Hepatocyte (in vitro differentiated cells): ENCODE results near the gene SFRP2. TPM values are rescaled to one million over a fixed set of nuclear protein-coding genes. Genes with fewer than 3 reads are reported as not detected.

ENCODE experiments used
- DNase-seq: peaks from one replicate; pipeline ENCODE4 v3.0.0-alpha.2; 2016; ENCODE audit warnings: low spot score
- H2AFZ ChIP-seq: fragments of 200-600 bp; sonication (generic); 2 replicates; pipeline ENCODE4 v1.6.0; 2016; ENCODE audit warnings: antibody characterized with exemption, mild to moderate bottlenecking
- H3K27ac ChIP-seq: fragments of 200-600 bp; sonication (generic); 2 replicates; pipeline ENCODE4 v1.5.1; 2016; ENCODE audit warnings: mild to moderate bottlenecking
- H3K27me3 ChIP-seq: fragments of 200-600 bp; sonication (generic); 2 replicates; pipeline ENCODE4 v1.6.1; 2016
- H3K36me3 ChIP-seq: fragments of 200-600 bp; sonication (generic); replicated peaks from 2 replicates; pipeline ENCODE4 v1.5.1; 2016; ENCODE audit warnings: low read depth; ENCODE audit not compliant: insufficient read depth
- H3K4me1 ChIP-seq: fragments of 200-600 bp; sonication (generic); 2 replicates; pipeline ENCODE4 v1.5.1; 2016; ENCODE audit warnings: mild to moderate bottlenecking, moderate library complexity; ENCODE audit not compliant: insufficient read depth
- H3K4me2 ChIP-seq: fragments of 200-600 bp; sonication (generic); 2 replicates; pipeline ENCODE4 v1.6.0; 2016
- H3K4me3 ChIP-seq: fragments of 200-600 bp; sonication (generic); 2 replicates; pipeline ENCODE4 v1.5.1; 2016; ENCODE audit warnings: mild to moderate bottlenecking
- H3K79me2 ChIP-seq: fragments of 200-600 bp; sonication (generic); 2 replicates; pipeline ENCODE4 v1.6.0; 2017; ENCODE audit warnings: mild to moderate bottlenecking
- H3K9me2 ChIP-seq: fragments of 200-600 bp; sonication (generic); replicated peaks from 2 replicates; pipeline ENCODE4 v1.6.0; 2017; ENCODE audit warnings: mild to moderate bottlenecking; ENCODE audit not compliant: insufficient read depth
- H3K9me3 ChIP-seq: fragments of 200-600 bp; sonication (generic); 2 replicates; pipeline ENCODE4 v1.5.1; 2016; ENCODE audit warnings: low read depth, mild to moderate bottlenecking
- H4K20me1 ChIP-seq: fragments of 200-600 bp; sonication (generic); 2 replicates; pipeline ENCODE4 v1.6.0; 2016; ENCODE audit warnings: mild to moderate bottlenecking; ENCODE audit not compliant: insufficient read depth, poor library complexity, severe bottlenecking
- EZH2 ChIP-seq: fragments of 200-600 bp; sonication (generic); IDR thresholded peaks from 2 replicates; pipeline ENCODE4 v1.6.1; 2016; ENCODE audit warnings: antibody characterized with exemption, mild to moderate bottlenecking, borderline replicate concordance
- EZH2phosphoT487 ChIP-seq: fragments of 200-600 bp; sonication (generic); IDR thresholded peaks from one replicate; pipeline ENCODE4 v1.6.1; 2018; ENCODE audit warnings: antibody characterized with exemption, mild to moderate bottlenecking, low read depth, moderate library complexity; ENCODE audit not compliant: unreplicated experiment, severe bottlenecking
- WGBS: methylation state at CpG from one replicate; pipeline ENCODE4 v1.1.6; 2016; ENCODE audit warnings: low lambda C conversion rate; ENCODE audit errors: missing lambda C conversion rate; 5-methylcytosine and 5-hydroxymethylcytosine counted together
- polyA plus RNA-seq: library from polyadenylated mRNA; unstranded; fragments of >200 nt; fragmentation: Nextera tagmentation; extraction: Ambion mirVana; gene quantifications from 2 replicates; pipeline ENCODE4 v1.2.1, GENCODE V29; 2016
- total RNA-seq: library from RNA; depleted of rRNA; stranded (reverse); fragments of >200 nt; gene quantifications from 2 replicates; pipeline ENCODE4 v1.2.3, GENCODE V29; 2014
- TF ChIP-seq, protein P1 (sequence below): fragments of 200-600 bp; sonication (generic); IDR thresholded peaks from 2 replicates; pipeline ENCODE4 v1.5.1; 2016; ENCODE audit warnings: antibody characterized with exemption, mild to moderate bottlenecking; ENCODE audit not compliant: poor library complexity

Gene SFRP2
- total and polyA plus RNA-seq, 2 experiments from 2014 or later = 15.0 to 42.8 TPM

GRCh38 chr4:153787061-153787560 is 1.8 kb downstream of the SFRP2 start:
- Histone ChIP-seq H3K27me3 (peaks cover 62% of the 10 kb centered on the region), H3K4me3 (no peak overlapping the region), H4K20me1 (no peaks in the 10 kb centered on the region)

DNA sequence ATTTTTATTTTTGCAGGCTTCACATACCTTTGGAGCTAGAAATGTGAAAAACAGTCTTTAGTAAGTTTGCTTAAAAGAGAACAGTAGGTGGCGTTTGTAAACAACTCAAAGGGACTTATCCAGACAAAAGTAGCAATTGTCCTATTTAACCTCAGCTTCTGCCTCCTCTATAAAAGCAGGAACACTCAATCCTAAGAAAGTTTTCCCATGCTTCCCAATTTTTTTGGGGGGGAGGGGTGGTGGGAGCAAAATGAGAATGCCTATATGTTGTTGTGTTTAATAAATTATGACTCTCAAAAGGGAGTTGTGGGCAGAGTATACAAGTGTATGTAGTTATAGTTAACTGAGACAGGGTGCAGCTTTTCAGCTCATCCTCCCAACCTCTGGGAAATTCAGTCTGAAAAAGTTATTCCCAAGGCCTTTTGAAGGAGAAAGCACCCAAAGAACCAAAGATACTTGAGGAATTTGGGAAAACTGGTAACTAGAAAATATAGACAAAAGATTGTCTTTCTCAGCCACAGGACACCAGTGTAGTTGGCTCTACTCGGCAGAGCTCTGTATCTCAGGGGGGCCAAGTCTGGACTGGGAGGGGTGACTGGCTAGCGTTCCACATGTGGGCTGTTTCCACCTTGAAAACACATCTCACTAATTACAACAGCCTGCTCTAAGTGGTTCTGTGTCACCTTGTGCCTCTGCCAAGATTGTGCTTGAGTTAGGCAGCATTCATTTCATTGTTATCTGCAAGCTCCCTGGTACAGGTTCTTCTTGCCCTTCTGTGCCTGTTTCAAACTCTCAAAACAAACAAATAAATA is 2.8 kb downstream of the SFRP2 start:
- no peaks in the 10 kb centered on the region for H3K9me3 ChIP-seq
- H3K4me1 ChIP-seq = peaks cover 18% of the 10 kb centered on the region
- H3K4me2 ChIP-seq = peak overlapping the region; percentile 88
- H3K36me3 ChIP-seq = no peaks in the 10 kb centered on the region
- no peak overlapping the region for H3K27ac ChIP-seq
- H4K20me1 ChIP-seq = no peaks in the 10 kb centered on the region
- TF ChIP-seq EZH2phosphoT487 (no peak), EZH2 (no peak)
- TF ChIP-seq, protein P1, sequence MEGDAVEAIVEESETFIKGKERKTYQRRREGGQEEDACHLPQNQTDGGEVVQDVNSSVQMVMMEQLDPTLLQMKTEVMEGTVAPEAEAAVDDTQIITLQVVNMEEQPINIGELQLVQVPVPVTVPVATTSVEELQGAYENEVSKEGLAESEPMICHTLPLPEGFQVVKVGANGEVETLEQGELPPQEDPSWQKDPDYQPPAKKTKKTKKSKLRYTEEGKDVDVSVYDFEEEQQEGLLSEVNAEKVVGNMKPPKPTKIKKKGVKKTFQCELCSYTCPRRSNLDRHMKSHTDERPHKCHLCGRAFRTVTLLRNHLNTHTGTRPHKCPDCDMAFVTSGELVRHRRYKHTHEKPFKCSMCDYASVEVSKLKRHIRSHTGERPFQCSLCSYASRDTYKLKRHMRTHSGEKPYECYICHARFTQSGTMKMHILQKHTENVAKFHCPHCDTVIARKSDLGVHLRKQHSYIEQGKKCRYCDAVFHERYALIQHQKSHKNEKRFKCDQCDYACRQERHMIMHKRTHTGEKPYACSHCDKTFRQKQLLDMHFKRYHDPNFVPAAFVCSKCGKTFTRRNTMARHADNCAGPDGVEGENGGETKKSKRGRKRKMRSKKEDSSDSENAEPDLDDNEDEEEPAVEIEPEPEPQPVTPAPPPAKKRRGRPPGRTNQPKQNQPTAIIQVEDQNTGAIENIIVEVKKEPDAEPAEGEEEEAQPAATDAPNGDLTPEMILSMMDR = peak; percentile 63
- H3K9me2 ChIP-seq = no peaks in the 10 kb centered on the region
- no peaks in the 10 kb centered on the region for H3K79me2 ChIP-seq
- H3K27me3 ChIP-seq = peaks cover 53% of the 10 kb centered on the region
- DNase-seq = no peak
- no peak overlapping the region for H3K4me3 ChIP-seq
- 17% methylated on average over 3 of the region's 3 CpGs for WGBS
- H2AFZ ChIP-seq = no peak overlapping the region

More at GRCh38 chr4:153787061-153787560, 1.8 kb downstream of the SFRP2 start:
- DNase-seq = no peak
- Histone ChIP-seq H3K79me2 (no peaks in the 10 kb centered on the region), H3K27ac (no peak overlapping the region), H3K36me3 (no peaks in the 10 kb centered on the region), H2AFZ (no peak overlapping the region), H3K4me1 (peaks cover 25% of the 10 kb centered on the region), H3K9me2 (no peaks in the 10 kb centered on the region), H3K9me3 (no peaks in the 10 kb centered on the region), H3K4me2 (peak overlapping the region; percentile 88)
- 50% methylated on average over 1 of the region's 1 CpG for WGBS
- TF ChIP-seq EZH2phosphoT487 (no peak), EZH2 (no peak)
- TF ChIP-seq, protein P1 = no peak

DNA sequence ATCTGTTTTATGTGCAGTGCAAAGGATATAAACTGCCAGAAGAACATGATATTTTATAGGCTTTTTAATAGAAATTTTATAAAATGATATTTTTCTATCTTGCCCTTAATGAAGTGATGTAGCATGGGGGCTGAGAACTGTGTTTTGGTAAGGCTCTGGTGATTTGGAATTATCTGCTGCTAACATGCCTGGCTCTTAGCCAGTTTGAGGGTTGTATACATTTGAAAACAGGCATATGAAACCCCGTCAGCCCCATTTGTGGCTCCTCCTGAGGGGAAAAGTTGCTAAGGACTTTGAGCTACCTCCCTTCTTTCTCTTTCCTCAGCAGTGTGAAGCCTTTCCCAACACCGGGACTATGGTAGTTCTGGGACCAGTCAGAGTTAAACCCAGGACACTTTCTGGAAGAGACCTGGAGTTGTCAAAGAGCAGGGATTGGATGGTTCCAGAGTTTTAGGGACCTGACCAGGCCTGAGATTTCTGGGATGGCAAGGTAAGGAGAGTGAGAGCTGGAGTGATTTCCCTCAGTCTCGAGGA is 4.7 kb downstream of the SFRP2 start:
- Histone ChIP-seq H3K4me1 (peaks cover 7% of the 10 kb centered on the region), H3K27ac (no peak overlapping the region), H3K9me2 (no peaks in the 10 kb centered on the region), H3K27me3 (peaks cover 39% of the 10 kb centered on the region), H3K4me3 (no peak overlapping the region), H3K36me3 (no peaks in the 10 kb centered on the region), H3K4me2 (no peak overlapping the region), H3K9me3 (no peaks in the 10 kb centered on the region), H4K20me1 (no peaks in the 10 kb centered on the region), H3K79me2 (no peaks in the 10 kb centered on the region), H2AFZ (no peak overlapping the region)
- TF ChIP-seq EZH2 (no peak), EZH2phosphoT487 (no peak)
- TF ChIP-seq, protein P1 = no peak
- DNase-seq = no peak
- WGBS = 78% methylated on average over 3 of the region's 3 CpGs
